Hematopoietic multipotent progenitor cell treated with erythropoietin and hydrocortisone succinate and interleukin-3 and kit ligand, for 4 days (in vitro differentiated cells): Measurements from ENCODE around the gene IQGAP1.
"Not testable (repeated sequence)": the region's sequence is repeated elsewhere in the genome, so short reads cannot be mapped to it uniquely, and the experiment has no call there.

ENCODE experiments used
- DNase-seq: peaks from one replicate; pipeline ENCODE4 v3.0.0-alpha.2; 2015

The IQGAP1 gene

GRCh38 chr15:90387534-90388461, at the start of gene IQGAP1:
IQGAP1 (plus strand) TSS chr15:90388242; CDS start chr15:90388342, 100 bp downstream.
- peak; percentile 99 for DNase-seq

DNA sequence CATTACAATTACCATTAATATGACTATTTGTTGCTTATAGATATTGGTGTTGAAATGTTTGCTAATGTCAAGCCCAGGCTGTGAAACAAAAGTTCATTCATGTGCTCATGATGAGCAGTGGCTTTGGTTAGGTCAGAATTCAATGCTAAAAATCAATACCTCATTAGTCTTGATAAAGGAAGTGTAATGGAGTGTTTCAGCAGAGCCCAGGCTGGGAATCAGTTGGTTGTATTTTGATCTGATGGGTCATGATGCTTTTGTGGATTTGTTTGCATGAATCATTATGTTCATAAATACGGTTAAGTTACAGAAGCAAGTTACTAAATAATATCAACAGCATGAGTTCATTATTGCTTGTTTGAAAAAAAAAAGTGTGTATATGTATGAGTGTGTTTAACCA, 49.5 kb upstream of the IQGAP1 start:
- DNase-seq = no peak

GRCh38 chr15:90340345-90340744, 47.7 kb upstream of the IQGAP1 start:
- DNase-seq = no peak

- no peak for DNase-seq
Observed at GRCh38 chr15:90343302-90343790, 44.7 kb upstream of the IQGAP1 start.

DNA sequence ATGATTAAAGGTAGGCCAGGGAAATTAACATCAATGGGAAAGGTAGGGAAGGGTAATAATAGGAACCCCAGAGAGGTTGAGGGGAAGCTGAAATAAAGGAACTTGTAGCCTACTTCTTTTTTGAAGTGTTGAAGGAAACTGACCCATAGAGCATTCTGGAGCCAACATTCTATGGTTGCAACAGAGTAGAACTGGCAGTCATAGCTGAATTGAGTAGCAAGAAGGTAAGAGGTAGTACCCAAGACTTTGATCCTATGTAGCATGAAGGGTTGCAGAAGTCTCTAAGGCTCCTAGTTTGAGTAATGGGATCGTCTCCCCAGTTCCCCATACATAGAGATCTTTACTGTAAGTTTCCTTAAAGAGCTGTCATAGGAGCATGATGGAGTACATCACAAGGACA, 43.4 kb upstream of the IQGAP1 start:
- no peak for DNase-seq

- DNase-seq = no peak
Observed at GRCh38 chr15:90345857-90346256, 42.2 kb upstream of the IQGAP1 start.

DNA sequence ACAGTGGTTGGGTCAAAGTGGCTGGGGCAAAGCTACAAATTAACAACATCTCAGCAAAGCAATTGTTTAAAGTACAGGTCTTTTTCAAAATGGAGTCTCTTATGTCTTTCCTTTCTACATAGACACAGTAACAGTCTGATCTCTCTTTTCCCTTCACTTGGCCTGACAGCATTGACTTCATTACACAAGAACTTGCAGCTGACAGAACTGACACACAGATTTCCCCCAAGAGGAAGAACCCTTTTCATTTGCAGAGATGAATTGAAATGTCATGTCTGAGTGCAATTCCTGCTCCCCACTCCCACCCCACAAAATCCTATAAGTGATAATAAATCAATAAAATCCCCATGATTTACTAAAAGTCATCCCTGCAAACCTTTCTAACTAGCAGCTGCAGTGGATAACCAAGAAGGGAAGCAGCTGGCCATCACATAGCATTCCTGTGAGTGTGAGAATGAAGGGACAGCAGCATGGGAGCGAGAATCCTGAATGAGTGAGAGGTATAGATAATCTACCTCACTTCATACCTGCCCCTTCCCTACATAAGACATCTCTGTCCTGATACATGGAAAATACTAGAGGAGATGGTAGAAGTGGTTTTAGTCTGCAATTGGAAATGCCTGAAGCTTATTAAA, 40.5 kb upstream of the IQGAP1 start:
- DNase-seq = not testable (repeated sequence)

DNA sequence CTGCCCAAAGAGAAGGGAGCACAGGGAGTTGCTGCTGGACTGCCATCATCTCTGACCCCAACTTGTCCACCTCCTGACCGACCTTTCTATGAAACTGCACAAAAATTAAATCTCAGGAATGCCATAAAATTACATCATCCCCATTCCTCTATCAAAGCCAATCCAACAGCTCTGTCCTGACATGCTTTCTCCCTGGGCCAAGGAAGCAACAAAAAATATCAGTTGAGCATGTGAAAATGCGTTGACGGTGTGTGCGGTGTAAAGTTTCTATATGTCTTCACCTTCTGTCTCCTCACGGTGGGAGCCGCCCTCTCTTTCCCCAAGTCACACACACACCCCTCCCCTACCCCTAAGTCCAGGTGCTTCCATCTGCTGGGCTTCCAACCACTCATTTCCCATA, 39.6 kb upstream of the IQGAP1 start:
- no peak for DNase-seq

GRCh38 chr15:90349072-90349471, 39.0 kb upstream of the IQGAP1 start:
- no peak for DNase-seq

- no peak for DNase-seq
Observed at GRCh38 chr15:90349821-90350220, 38.2 kb upstream of the IQGAP1 start.

GRCh38 chr15:90351479-90352106, 36.4 kb upstream of the IQGAP1 start:
- no peak for DNase-seq

DNA sequence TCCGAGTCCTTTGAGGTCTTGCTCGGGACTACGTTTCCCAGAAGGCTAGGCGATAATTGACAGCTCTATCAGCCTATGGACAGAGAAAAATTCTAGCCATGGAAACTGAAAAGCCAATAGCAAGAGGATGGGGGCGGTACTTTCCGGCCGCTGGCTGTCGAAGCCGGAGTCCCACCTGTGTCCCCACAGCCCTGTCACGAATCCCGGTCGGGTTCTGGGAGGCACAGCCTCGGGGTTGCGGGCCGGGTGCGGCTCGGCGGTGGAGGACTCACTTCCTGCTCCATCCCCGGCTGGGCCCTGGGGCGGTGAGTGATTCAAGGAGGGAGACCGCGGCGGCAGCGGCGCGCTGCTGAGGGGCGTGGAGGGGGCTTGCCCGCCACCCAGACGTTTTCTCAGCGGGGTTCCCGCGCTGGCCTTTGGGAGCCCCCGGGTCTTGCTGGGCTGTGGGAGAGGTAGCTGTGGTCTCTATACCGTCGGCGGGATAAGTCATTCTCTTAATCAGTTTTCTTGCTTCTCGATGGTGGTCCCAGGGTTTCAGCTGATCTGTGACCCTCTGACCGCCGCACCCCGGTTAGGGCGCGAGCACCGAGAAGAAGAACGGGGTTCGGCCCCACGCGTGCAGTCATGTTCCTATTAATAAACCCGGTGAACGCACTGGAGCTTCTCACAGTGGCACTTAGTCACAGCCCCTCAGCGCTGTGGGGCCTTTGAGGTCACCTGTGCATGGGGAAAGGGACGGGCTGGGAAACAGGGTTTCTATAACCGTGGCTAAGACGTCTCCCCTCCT, 35.7 kb upstream of the IQGAP1 start, which contains the start of gene ZNF774:
ZNF774 (plus strand) TSS at position 178 of the 787 bp plus-strand sequence. CDS start 2,377 bp downstream, outside the sequence.
- DNase-seq = peak; percentile 97

DNA sequence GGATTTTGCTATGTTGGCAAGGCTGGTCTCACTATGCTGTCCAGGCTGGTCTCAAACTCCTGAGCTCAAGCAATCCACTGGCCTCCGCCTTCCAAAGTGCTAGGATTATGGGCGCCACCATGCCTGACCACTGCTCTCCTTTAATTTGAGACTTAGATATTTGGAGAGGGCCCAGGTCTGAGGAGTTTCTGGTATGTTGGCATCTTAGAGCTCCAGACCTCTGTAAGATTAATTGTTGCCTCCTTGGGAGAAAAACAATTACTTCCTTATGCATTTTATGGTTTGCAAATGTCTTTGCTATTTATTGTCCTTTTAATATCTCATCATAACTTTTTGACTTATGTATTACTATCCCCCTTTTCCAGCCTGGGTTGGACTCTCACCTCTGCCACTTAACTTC, 33.1 kb upstream of the IQGAP1 start:
- no peak for DNase-seq

GRCh38 chr15:90358124-90359033, 29.7 kb upstream of the IQGAP1 start:
- no peak for DNase-seq

DNA sequence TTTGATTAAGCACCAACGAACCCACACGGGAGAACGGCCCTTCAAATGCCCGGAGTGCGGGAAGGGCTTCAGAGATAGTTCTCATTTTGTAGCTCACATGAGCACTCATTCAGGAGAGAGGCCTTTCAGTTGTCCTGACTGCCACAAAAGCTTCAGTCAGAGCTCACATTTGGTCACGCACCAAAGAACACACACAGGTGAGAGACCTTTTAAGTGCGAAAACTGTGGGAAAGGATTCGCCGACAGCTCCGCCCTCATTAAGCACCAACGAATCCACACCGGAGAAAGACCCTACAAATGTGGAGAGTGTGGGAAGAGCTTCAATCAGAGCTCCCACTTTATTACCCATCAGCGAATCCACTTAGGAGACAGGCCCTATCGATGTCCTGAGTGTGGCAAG, 27.3 kb upstream of the IQGAP1 start:
- no peak for DNase-seq

- peak; percentile 21 for DNase-seq
Observed at GRCh38 chr15:90362936-90363212, 25.2 kb upstream of the IQGAP1 start.

DNA sequence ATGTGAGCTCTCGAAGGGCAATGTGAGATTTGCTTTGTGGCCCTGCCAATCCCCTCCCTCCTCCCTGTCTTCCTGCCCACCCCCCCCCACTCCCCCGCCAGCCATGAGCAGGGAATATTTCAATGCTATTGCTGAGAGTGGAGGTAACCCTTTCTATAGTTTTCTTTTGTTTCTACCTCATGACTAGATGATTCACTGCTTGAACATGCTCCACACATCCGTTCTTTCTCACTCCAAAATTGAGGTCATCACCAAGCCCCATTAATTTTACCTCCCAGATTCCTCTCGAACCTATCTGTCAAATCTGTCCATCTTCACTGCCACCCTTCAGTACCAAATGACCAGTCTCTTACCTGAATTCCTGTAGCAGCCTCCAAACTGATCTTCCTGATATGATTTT, 23.8 kb upstream of the IQGAP1 start:
- no peak for DNase-seq

DNA sequence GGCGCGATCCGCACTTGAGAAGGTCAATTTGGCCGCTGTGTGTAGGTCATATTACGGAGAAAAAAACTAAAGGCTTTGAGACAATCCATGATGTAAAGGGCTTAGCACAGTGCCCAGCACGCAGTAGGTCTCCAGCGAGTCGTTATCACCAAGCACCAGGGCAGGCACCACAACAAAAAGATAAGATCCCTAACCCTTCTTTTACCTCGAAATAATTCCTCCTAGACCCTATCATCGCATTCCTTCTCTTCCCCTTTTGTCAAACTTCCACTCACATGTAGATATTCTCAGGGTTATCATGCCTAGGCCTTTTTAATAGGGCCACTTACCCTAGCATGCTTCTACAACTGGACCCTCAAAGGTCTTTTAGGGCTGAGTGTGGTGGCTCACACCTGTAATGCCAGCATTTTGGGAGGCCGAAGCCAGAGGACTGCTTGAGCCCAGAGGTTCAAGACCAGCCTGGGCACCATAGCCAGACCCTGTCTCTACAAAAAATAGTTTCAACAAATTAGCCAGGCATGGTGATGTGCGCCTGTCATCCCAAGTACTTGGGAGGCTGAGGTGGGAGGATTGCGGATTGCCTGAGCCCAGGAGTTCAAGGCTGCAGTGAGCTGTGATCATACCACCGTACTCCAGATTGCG, 22.5 kb upstream of the IQGAP1 start:
- DNase-seq = peak; percentile 18

GRCh38 chr15:90367576-90367975, 20.5 kb upstream of the IQGAP1 start:
- DNase-seq = no peak

DNA sequence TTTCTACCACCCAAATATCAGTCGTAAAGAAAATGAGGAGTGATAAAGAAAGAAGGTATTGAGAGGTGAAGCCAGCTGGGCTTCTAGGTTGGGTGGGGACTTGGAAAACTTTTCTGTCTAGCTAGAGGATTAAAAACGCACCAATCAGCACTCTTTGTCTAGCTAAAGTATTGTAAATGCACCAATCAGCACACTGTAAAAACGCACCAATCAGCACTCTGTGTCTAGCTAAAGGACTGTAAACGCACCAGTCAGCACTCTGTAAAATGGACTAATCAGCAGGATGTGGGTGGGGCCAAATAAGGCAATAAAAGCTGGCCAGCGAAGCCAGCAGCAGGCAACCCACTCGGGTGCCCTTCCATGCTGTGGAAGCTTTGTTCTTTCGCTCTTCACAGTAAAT, 13.0 kb upstream of the IQGAP1 start:
- no peak for DNase-seq

DNA sequence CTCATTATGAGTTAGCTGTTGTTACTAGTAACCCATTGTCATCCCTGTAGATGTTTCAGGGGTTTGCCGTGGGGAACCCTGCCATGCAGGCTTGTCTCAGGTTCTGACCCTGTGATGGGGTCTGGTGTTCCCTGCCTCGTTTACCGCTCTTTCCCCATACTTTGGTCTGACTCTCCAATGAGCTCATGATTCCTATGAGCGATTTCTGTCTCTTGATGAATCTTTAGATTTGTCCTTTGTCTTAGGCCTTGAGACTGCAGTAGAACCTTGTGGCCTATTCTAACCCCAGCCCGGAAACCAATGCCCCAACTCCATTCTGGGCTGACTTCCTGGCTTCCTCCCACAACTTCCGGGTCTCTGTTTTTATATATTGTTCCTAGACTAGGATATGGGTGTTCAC, 11.3 kb upstream of the IQGAP1 start:
- peak; percentile 84 for DNase-seq
